Astrocyte (in vitro differentiated cells and primary cell): ENCODE results near the gene IFIT1B. TPM values are rescaled to one million over a fixed set of nuclear protein-coding genes. Genes with fewer than 3 reads are reported as not detected.

Experiments used
- DNase-seq: peaks from one replicate; pipeline ENCODE4 v3.0.0-alpha.2; 2010; ENCODE audit warnings: low read depth
- FAIRE-seq: peaks from 2 replicates; lab custom pipeline; 2011; peaks lifted over from hg19 to GRCh38; lab: Jason Lieb, UNC
- H2AFZ ChIP-seq: 2 replicates; pipeline ENCODE4 v1.6.0; 2012; ENCODE audit warnings: low read depth, low read length, inconsistent platforms
- H3K27ac ChIP-seq: 2 replicates; pipeline ENCODE4 v1.5.1; 2011; ENCODE audit warnings: low read depth, low read length, inconsistent platforms
- H3K27me3 ChIP-seq: 2 replicates; pipeline ENCODE4 v1.6.0; 2011; ENCODE audit warnings: low read length, inconsistent platforms; ENCODE audit not compliant: insufficient read depth
- H3K36me3 ChIP-seq: 2 replicates; pipeline ENCODE4 v1.5.1; 2011; ENCODE audit warnings: low read length, inconsistent platforms; ENCODE audit not compliant: insufficient read depth
- H3K4me1 ChIP-seq: 2 replicates; pipeline ENCODE4 v1.5.1; 2011; ENCODE audit warnings: low read length, inconsistent platforms; ENCODE audit not compliant: insufficient read depth
- H3K4me2 ChIP-seq: 2 replicates; pipeline ENCODE4 v1.6.0; 2012; ENCODE audit warnings: low read length, inconsistent platforms
- H3K4me3 ChIP-seq: 2 replicates; pipeline ENCODE4 v1.5.1; 2011; ENCODE audit warnings: low read depth, mild to moderate bottlenecking, low read length, inconsistent platforms; ENCODE audit not compliant: insufficient read depth
- H3K79me2 ChIP-seq: 2 replicates; pipeline ENCODE4 v1.6.0; 2012; ENCODE audit warnings: mild to moderate bottlenecking, low read length, inconsistent platforms; ENCODE audit not compliant: insufficient read depth
- H3K9ac ChIP-seq: 2 replicates; pipeline ENCODE4 v1.6.0; 2012; ENCODE audit warnings: mild to moderate bottlenecking, low read length, inconsistent platforms
- H3K9me3 ChIP-seq: 2 replicates; pipeline ENCODE4 v1.5.1; 2012; ENCODE audit warnings: low read depth, mild to moderate bottlenecking, low read length, inconsistent platforms; ENCODE audit not compliant: insufficient read depth
- H4K20me1 ChIP-seq: 2 replicates; pipeline ENCODE4 v1.6.0; 2012; ENCODE audit warnings: low read length, inconsistent platforms; ENCODE audit not compliant: insufficient read depth
- H3K27ac Mint-ChIP-seq: one replicate; pipeline ENCODE4 v1.8.0; 2021; ENCODE audit warnings: mild to moderate bottlenecking, mixed read lengths; ENCODE audit not compliant: unreplicated experiment
- H3K27me3 Mint-ChIP-seq: one replicate; pipeline ENCODE4 v1.8.0; 2021; ENCODE audit warnings: low read depth, mixed read lengths; ENCODE audit not compliant: unreplicated experiment
- H3K36me3 Mint-ChIP-seq: one replicate; pipeline ENCODE4 v1.8.0; 2021; ENCODE audit warnings: low read depth, mixed read lengths; ENCODE audit not compliant: unreplicated experiment
- H3K4me1 Mint-ChIP-seq: one replicate; pipeline ENCODE4 v1.8.0; 2021; ENCODE audit warnings: low read depth, mixed read lengths; ENCODE audit not compliant: unreplicated experiment
- H3K4me3 Mint-ChIP-seq: one replicate; pipeline ENCODE4 v1.8.0; 2021; ENCODE audit warnings: mild to moderate bottlenecking, moderate library complexity, mixed read lengths; ENCODE audit not compliant: unreplicated experiment
- H3K9me3 Mint-ChIP-seq: one replicate; pipeline ENCODE4 v1.8.0; 2021; ENCODE audit warnings: mild to moderate bottlenecking, mixed read lengths; ENCODE audit not compliant: unreplicated experiment
- CTCF ChIP-seq: IDR thresholded peaks from 2 replicates; pipeline ENCODE4 v1.5.1; 2011; ENCODE audit warnings: low read depth, mild to moderate bottlenecking, inconsistent platforms, low read length, moderate library complexity; ENCODE audit not compliant: insufficient read depth
- EZH2 ChIP-seq: IDR thresholded peaks from 2 replicates; pipeline ENCODE4 v1.6.1; 2012; ENCODE audit warnings: mild to moderate bottlenecking, low read length, inconsistent platforms; ENCODE audit not compliant: insufficient read depth
- total RNA-seq: library from RNA; stranded (reverse); gene quantifications from 2 replicates; pipeline ENCODE4 v1.2.1, GENCODE V29; 2021

The IFIT1B gene
- total RNA-seq, 1 donor from 2014 or later = not detected

DNA sequence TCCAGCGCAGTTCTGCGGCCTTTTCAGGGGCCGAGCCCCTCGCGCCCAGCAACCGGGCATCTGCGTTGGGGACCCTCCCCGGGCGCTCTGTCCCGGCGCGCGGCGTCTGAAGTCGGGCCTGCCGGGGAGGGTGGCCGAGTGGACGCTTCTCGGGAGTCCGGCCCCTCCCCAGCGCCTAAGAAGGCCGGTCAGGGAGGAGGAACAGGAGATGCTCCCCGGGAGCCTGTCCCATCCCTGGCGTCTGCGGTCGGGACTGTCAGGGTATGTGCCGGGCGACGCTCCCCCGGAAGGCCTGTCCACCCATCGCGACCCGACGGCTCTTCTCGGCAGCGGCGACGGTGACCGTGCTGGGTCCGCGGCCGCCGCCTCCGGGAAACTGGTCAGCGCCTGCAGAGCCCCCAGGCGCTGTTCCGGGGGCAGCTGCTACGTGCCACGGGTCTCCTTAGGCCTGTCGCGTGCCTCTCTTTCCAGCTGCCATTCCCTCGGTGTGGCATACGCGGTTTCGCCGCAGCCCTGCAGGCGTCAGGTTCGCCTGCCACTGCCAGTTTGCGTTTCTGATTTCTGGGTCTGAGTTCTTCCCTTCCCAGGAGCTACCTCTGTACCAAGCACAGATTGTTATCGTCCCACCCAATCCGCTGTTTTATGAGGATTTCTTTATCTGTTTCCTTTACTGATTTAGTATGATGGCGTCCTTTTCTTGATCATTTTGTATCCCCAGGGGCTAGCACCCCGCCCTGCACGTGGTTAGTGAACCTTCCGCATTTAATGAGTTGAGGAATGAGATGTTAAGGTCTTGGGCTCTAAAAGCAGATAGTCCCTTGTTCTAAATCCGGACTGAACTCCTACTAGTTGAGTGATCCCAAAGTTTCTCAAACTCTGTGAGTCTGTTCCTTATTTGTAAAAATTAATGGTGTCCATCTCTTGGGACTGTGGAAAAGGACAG is 37.3 kb downstream of the IFIT1B start:
- Histone ChIP-seq H4K20me1 (no peaks in the 10 kb centered on the region), H3K36me3 (no peaks in the 10 kb centered on the region), H3K27ac (peak overlapping the region; percentile 85), H3K4me3 (peak overlapping the region; percentile 98), H3K4me1 (peaks cover 10% of the 10 kb centered on the region), H3K79me2 (peaks cover 13% of the 10 kb centered on the region), H3K4me2 (peak overlapping the region; percentile 85), H2AFZ (peak overlapping the region; percentile 88), H3K9ac (peak overlapping the region; percentile 95), H3K9me3 (no peaks in the 10 kb centered on the region), H3K27me3 (no peaks in the 10 kb centered on the region)
- FAIRE-seq (no peak), DNase-seq (peak; percentile 21)
- H3K4me1 Mint-ChIP-seq = peaks cover 5% of the 10 kb centered on the region
- no peaks in the 10 kb centered on the region for H3K27me3 Mint-ChIP-seq
- H3K36me3 Mint-ChIP-seq = peaks cover 29% of the 10 kb centered on the region
- H3K4me3 Mint-ChIP-seq = peak overlapping the region; percentile 97
- H3K27ac Mint-ChIP-seq = peak overlapping the region; percentile 98
- peaks cover 12% of the 10 kb centered on the region for H3K9me3 Mint-ChIP-seq
- TF ChIP-seq CTCF = no peak
- no peak for TF ChIP-seq EZH2

DNA sequence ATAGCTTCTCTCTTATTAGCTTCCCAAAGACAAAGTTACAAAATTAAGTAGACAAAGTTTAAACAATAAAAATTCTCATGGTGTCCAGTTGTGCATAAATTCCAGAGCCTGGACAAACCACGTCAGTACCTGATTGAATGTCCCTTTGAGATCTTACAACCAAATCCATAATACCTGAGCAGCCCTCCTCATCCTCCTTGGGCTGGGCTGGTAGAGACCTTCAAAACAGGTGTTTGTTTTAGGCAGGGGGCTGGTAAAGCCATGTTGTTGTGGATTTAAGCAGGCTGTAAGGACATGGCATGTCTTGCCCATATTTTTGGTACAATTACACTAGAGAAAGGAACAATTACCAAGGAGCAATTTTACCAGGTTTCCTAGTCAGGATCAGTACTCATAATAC is 38.6 kb downstream of the IFIT1B start:
- Mint-ChIP-seq H3K36me3 (peaks cover 34% of the 10 kb centered on the region), H3K27me3 (no peaks in the 10 kb centered on the region), H3K4me3 (peak overlapping the region; percentile 97), H3K27ac (no peak overlapping the region), H3K4me1 (peaks cover 5% of the 10 kb centered on the region), H3K9me3 (peaks cover 12% of the 10 kb centered on the region)
- TF ChIP-seq CTCF = no peak
- TF ChIP-seq EZH2 = no peak
- H3K9ac ChIP-seq = no peak overlapping the region
- H3K36me3 ChIP-seq = no peaks in the 10 kb centered on the region
- H3K4me1 ChIP-seq = peaks cover 10% of the 10 kb centered on the region
- DNase-seq = no peak
- no peak overlapping the region for H3K4me3 ChIP-seq
- H3K27ac ChIP-seq = no peak overlapping the region
- H3K27me3 ChIP-seq = no peaks in the 10 kb centered on the region
- H3K79me2 ChIP-seq = peaks cover 13% of the 10 kb centered on the region
- no peaks in the 10 kb centered on the region for H4K20me1 ChIP-seq
- H3K9me3 ChIP-seq = no peaks in the 10 kb centered on the region
- FAIRE-seq = no peak
- no peak overlapping the region for H3K4me2 ChIP-seq
- no peak overlapping the region for H2AFZ ChIP-seq

- Mint-ChIP-seq H3K36me3 (peaks cover 25% of the 10 kb centered on the region), H3K9me3 (peaks cover 7% of the 10 kb centered on the region), H3K4me3 (peak overlapping the region; percentile 81), H3K27ac (no peak overlapping the region), H3K27me3 (no peaks in the 10 kb centered on the region), H3K4me1 (peaks cover 10% of the 10 kb centered on the region)
- H3K9ac ChIP-seq = no peak overlapping the region
- H3K36me3 ChIP-seq = no peaks in the 10 kb centered on the region
- TF ChIP-seq CTCF = peak; percentile 52
- no peak for TF ChIP-seq EZH2
- peaks cover 5% of the 10 kb centered on the region for H3K4me1 ChIP-seq
- no peak overlapping the region for H3K4me2 ChIP-seq
- H2AFZ ChIP-seq = no peak overlapping the region
- no peak for DNase-seq
- no peak for FAIRE-seq
- H3K27ac ChIP-seq = no peak overlapping the region
- H4K20me1 ChIP-seq = no peaks in the 10 kb centered on the region
- no peaks in the 10 kb centered on the region for H3K9me3 ChIP-seq
- H3K27me3 ChIP-seq = no peaks in the 10 kb centered on the region
- H3K79me2 ChIP-seq = peaks cover 11% of the 10 kb centered on the region
- H3K4me3 ChIP-seq = no peak overlapping the region
These were observed 41.7 kb downstream of the IFIT1B start for GRCh38 chr10:89419548-89419947.
